Measurements from ENCODE around the gene GCSH.
A peak's percentile ranks its signal among the peaks of the same experiment; 100 is the strongest.
"Not testable (repeated sequence)": the region's sequence is repeated elsewhere in the genome, so short reads cannot be mapped to it uniquely, and the experiment has no call there.

The GCSH gene

GRCh38 chr16:81095953-81096714 is at the start of gene GCSH:
GCSH (minus strand) TSS chr16:81096395; CDS start chr16:81096278, 117 bp downstream.
- peak; percentile 56 to 100 (median 99) for DNase-seq

- DNase-seq = no peak
These were observed 47.8 kb upstream of the GCSH start for GRCh38 chr16:81143921-81144471.

DNA sequence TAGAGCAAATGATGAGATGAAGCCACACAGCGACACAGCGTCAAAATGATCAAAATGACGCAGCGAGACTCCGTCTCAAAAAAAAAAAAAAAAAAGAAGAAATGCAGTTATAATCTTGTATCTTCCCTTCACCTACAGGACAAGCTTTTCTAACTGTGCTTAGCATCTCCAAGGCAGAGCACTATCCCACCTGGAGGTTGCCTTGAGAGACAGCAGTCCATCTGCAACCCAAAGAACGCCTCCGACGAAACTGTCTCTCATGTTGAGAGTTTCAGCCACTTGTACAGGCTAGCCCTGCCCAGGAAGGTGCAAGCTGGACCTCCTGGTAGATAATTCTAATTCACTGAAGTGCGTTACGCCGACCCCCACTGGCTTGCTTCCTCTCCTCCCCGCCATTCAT is 46.7 kb upstream of the GCSH start:
- no peak for DNase-seq

DNA sequence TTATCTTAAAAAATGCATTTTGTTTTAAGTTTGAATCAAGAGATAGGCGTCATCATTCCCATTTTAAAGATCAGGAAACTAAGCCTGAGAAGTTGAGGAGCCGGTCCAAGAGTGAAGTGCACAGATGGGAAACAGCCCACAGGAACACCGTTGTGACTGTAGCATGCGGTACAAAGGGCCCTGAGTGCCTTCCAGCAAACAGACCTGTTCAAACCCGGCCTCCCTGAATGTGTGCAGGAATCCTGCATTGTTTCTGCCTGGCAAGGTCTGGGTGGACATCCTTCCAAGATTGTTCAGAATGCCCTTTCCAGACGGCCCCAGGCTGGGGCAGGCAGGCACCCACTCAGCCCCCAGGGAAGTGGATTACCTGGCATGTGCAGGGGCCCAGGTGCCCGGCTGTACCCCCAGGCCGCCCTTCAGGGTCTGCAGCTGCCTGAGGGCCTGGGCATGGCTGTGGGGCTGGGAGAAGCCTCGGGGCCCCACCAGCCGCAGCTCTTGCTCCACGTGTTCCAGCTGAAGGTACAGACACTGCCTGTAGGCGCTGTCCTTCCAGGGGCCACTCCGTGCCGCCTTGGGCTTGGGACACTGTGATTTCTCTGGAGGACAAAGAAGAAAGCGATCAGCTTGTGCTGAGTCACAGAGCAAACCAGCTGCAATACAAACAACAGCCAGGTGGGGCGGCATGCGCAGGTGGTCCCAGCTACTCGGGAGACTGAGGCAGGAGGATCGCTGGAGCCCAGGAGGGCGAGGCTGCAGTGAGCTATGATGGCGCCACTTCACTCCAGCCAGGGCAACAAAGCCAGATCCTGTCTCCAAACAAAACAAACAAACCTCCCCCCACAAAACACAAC is 45.0 kb upstream of the GCSH start:
- peak in 1 of 51 donors; percentile 3 for DNase-seq

- DNase-seq = no peak
These were observed 42.8 kb upstream of the GCSH start for GRCh38 chr16:81138831-81139557.

DNA sequence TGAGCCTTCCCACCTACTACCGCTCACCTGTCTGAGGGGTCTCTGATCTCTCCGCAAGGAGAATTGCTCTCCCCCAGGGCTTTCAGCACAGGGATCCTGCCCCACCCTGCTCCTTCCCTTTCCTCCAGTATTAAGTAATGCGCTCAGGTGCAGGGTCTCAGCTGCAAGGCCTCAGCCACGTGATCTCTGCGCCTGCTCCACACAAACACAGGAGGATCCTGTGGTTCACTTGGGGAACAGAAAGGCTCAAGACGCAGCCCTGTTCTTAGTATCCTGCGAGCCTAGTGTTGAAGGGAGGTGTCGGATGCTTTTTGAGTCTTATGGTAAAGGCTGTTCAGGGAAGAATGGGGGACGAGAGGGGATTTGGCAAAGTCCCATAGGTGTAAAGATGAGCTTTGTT is 41.6 kb upstream of the GCSH start:
- DNase-seq = no peak

- peak in 38 of 51 donors; percentile 2 to 73 (median 32) for DNase-seq
These were observed 40.5 kb upstream of the GCSH start for GRCh38 chr16:81136390-81137335.

- DNase-seq = no peak
These were observed 33.9 kb upstream of the GCSH start for GRCh38 chr16:81130126-81130525.

- no peak for DNase-seq
These were observed 32.7 kb upstream of the GCSH start for GRCh38 chr16:81128726-81129524.

DNA sequence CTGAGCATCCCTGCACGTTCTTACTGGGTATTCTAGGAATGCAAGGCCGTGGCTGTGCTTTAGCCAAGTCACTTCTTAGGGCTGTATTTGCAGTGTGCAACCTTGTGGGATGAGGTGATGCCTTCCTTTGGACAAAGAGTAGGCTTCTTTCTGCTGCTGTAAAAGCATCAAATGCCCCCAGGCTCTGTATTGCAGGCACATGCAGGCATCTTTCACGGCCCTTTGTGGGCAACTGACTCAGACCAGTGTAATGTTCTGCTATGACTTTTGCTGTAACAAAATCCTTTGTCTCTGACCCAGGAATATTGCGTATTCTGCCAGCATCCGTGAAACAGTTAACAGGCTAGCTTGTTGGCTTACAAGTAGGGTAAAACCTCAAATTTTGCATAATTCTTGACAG is 30.9 kb upstream of the GCSH start:
- no peak for DNase-seq

- no peak for DNase-seq
These were observed 27.1 kb upstream of the GCSH start for GRCh38 chr16:81123092-81123852.

GRCh38 chr16:81121474-81121990 is 25.3 kb upstream of the GCSH start:
- no peak for DNase-seq

- no peak for DNase-seq
These were observed 21.2 kb upstream of the GCSH start for GRCh38 chr16:81117436-81117835.

DNA sequence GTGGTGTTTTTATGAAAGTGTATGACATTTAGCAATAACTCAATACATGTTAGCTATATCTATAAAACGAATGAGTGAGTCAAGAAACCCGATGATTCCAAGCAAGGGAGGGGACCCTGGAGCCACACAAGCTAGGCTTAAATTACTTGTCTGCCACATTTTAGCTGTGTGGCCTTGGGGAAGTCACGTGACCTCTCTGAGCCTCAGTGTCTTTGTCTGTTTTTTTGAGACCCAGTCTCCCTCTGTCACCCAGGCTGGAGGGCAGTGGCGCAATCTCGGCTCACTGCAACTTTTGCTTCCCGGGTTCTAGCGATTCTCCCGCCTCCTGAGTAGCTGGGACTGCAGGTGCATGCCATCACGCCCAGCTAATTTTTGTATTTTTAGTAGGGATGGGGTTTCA is 20.1 kb upstream of the GCSH start:
- DNase-seq = no peak

GRCh38 chr16:81112453-81112852 is 16.3 kb upstream of the GCSH start:
- DNase-seq = no peak

GRCh38 chr16:81109274-81109673 is 13.1 kb upstream of the GCSH start:
- not testable (repeated sequence) for DNase-seq

- peak in 2 of 51 donors; percentile 7 to 22 for DNase-seq
These were observed 11.3 kb upstream of the GCSH start for GRCh38 chr16:81107511-81107910.

GRCh38 chr16:81106826-81107503 is 10.8 kb upstream of the GCSH start:
- peak in 1 of 51 donors; percentile 1 for DNase-seq

Data from hypothalamus (tissue), 51 donors.